Keratinocyte (primary cell): ENCODE measurements around the gene HOMER3.

ENCODE experiments used
- CTCF ChIP-seq, 3 experiments: IDR thresholded peaks in 1 of 3; conservative IDR thresholded peaks in 1 of 3; optimal IDR thresholded peaks in 1 of 3; 2 replicates in 2 of 3; 3 replicates in 1 of 3; pipeline versions ENCODE3 to v1.5.1; 2011; ENCODE audit warnings: low read length in 3 of 3, mild to moderate bottlenecking in 3 of 3, moderate library complexity in 2 of 3, control low read depth in 1 of 3, inconsistent platforms in 1 of 3; ENCODE audit not compliant: insufficient read depth in 2 of 3; ENCODE audit errors: extremely low read depth in 1 of 3
- EZH2 ChIP-seq: IDR thresholded peaks from one replicate; pipeline ENCODE4 v1.6.1; 2012; ENCODE audit warnings: inconsistent platforms, mild to moderate bottlenecking, low read length, moderate library complexity

GRCh38 chr19:18901491-18901890, 39.5 kb downstream of the HOMER3 start:
- TF ChIP-seq CTCF (optimal IDR thresholded peaks at IDR 0.05 in 1 of 3, IDR thresholded peaks at IDR 0.05 in 1 of 3, conservative IDR thresholded peaks at IDR 0.05 in 1 of 3; ENCODE audit: extremely low read depth in 1 of 3, insufficient read depth in 2 of 3, low read length in 3 of 3) (no peak), EZH2 (no peak)
